Measurements from ENCODE around the gene KSR1.

DNA sequence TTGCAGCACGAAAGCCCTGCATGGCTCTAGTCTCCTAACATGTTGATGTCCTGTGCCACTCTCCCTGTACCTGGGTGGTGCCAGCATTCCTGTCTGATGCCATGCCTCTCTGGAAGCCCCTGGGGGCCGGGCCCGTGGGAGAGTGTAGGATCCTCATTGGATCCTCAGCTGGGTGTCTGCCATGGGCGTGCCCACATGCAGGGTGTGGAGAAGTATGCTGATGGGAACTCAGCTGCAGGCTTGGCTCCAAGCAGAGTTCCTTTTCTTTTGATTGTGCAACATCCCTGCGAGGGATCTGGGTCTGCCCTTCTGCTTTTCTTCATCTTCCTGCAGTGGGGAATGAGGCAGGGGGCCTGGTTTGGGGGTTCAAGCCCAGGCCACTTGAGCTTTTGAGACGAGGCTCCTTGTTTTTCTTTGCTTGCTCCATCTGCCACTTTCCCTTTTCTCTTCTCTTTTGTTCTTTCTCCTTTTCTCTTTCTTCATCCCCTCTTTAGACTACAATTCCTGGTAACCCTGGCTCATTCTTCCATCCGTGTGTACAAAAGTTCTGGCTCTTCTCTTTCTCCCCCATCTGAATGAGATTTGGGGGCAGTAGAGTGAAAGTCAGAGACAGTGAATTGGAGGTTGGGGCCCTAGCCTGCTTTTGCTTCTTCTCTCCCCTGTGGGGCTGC is 32.9 kb downstream of the KSR1 start:
- TF ChIP-seq, protein P1, sequence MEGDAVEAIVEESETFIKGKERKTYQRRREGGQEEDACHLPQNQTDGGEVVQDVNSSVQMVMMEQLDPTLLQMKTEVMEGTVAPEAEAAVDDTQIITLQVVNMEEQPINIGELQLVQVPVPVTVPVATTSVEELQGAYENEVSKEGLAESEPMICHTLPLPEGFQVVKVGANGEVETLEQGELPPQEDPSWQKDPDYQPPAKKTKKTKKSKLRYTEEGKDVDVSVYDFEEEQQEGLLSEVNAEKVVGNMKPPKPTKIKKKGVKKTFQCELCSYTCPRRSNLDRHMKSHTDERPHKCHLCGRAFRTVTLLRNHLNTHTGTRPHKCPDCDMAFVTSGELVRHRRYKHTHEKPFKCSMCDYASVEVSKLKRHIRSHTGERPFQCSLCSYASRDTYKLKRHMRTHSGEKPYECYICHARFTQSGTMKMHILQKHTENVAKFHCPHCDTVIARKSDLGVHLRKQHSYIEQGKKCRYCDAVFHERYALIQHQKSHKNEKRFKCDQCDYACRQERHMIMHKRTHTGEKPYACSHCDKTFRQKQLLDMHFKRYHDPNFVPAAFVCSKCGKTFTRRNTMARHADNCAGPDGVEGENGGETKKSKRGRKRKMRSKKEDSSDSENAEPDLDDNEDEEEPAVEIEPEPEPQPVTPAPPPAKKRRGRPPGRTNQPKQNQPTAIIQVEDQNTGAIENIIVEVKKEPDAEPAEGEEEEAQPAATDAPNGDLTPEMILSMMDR (IDR thresholded peaks at IDR 0.05) = no peak
- TF ChIP-seq POLR2A (IDR thresholded peaks at IDR 0.05) = no peak

All from uterus (tissue), 2 donors.